ENCODE data around the gene MXRA5.

Gene MXRA5

GRCh38 chrX:3263681-3264126 lies 82.7 kb downstream of the MXRA5 start:
- FAIRE-seq (no peak), DNase-seq (ENCODE audit: insufficient read length, low spot score) (no peak)

DNA sequence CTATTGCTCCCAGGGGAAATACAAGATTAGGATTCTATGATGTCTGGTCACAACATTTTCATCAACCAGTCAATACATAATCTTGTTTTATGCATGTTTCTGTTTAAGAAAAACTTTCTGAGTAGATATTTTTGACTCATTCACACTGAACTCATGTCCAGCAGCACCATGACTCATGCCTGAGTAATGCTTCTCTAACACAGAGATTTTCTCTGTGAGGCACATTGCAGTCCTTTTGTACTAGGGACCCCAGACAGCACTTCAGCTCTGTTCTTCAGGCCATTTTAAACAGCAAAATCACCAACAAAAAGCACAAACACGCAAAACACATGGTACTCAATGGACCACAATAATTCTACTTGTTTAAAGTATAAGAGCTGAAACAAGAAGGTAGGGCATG lies 83.6 kb downstream of the MXRA5 start:
- TF ChIP-seq POLR2A (IDR thresholded peaks at IDR 0.05; ENCODE audit: low read depth, low read length) (no peak), TAF1 (IDR thresholded peaks at IDR 0.05; ENCODE audit: low read depth, low read length) (no peak), POU2F2 (IDR thresholded peaks at IDR 0.05; ENCODE audit: low read depth, low read length) (no peak), POLR2AphosphoS5 (IDR thresholded peaks at IDR 0.05; ENCODE audit: low read depth, low read length) (no peak), PAX5 (IDR thresholded peaks at IDR 0.05; ENCODE audit: insufficient read depth, low read length, severe bottlenecking) (no peak)
- DNase-seq (ENCODE audit: insufficient read length, low spot score) (no peak), FAIRE-seq (no peak)

More at GRCh38 chrX:3263681-3264126, 82.7 kb downstream of the MXRA5 start:
- no peak for TF ChIP-seq SPI1 (IDR thresholded peaks at IDR 0.05; ENCODE audit: low read depth, low read length)
- TF ChIP-seq POLR2A (IDR thresholded peaks at IDR 0.05; ENCODE audit: low read depth, low read length), result no peak
- no peak for TF ChIP-seq POLR2AphosphoS5 (IDR thresholded peaks at IDR 0.05; ENCODE audit: low read depth, low read length)
- no peak for TF ChIP-seq POU2F2 (IDR thresholded peaks at IDR 0.05; ENCODE audit: low read depth, low read length)
- TF ChIP-seq TAF1 (IDR thresholded peaks at IDR 0.05; ENCODE audit: low read depth, low read length), result no peak
- no peak for TF ChIP-seq PAX5 (IDR thresholded peaks at IDR 0.05; ENCODE audit: insufficient read depth, low read length, severe bottlenecking)
